ENCODE results near the gene TAC4.

- TF ChIP-seq NFIC (IDR thresholded peaks at IDR 0.05; ENCODE audit: low read depth, low read length): no peak
- TF ChIP-seq, protein P1, sequence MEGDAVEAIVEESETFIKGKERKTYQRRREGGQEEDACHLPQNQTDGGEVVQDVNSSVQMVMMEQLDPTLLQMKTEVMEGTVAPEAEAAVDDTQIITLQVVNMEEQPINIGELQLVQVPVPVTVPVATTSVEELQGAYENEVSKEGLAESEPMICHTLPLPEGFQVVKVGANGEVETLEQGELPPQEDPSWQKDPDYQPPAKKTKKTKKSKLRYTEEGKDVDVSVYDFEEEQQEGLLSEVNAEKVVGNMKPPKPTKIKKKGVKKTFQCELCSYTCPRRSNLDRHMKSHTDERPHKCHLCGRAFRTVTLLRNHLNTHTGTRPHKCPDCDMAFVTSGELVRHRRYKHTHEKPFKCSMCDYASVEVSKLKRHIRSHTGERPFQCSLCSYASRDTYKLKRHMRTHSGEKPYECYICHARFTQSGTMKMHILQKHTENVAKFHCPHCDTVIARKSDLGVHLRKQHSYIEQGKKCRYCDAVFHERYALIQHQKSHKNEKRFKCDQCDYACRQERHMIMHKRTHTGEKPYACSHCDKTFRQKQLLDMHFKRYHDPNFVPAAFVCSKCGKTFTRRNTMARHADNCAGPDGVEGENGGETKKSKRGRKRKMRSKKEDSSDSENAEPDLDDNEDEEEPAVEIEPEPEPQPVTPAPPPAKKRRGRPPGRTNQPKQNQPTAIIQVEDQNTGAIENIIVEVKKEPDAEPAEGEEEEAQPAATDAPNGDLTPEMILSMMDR (IDR thresholded peaks at IDR 0.05 in 2 of 3, conservative IDR thresholded peaks at IDR 0.05 in 1 of 3; ENCODE audit: control insufficient read depth in 2 of 3, extremely low read depth in 1 of 3, insufficient read depth in 1 of 3, low read depth in 3 of 3, low read length in 3 of 3): no peak
- TF ChIP-seq POLR2A (IDR thresholded peaks at IDR 0.05; ENCODE audit: low read depth, low read length): no peak
- TF ChIP-seq TBL1XR1 (IDR thresholded peaks at IDR 0.05; ENCODE audit: low read depth, low read length): no peak
- no peak for TF ChIP-seq EZH2 (IDR thresholded peaks at IDR 0.05; ENCODE audit: borderline replicate concordance, control insufficient read depth, low read depth, low read length)
- TF ChIP-seq CHD2 (IDR thresholded peaks at IDR 0.05; ENCODE audit: borderline replicate concordance, low read depth, low read length): no peak
- no peak for TF ChIP-seq TARDBP (IDR thresholded peaks at IDR 0.05; ENCODE audit: borderline replicate concordance)
Measured at GRCh38 chr17:49886036-49886435, 38.2 kb upstream of the TAC4 start.
